OCI-LY7 (cell line): ENCODE data around the gene RELN. TPM values are rescaled to one million over a fixed set of nuclear protein-coding genes. Genes with fewer than 3 reads are reported as not detected.

ENCODE experiments used
- BruUV-seq: library from RNA; stranded (reverse); fragments of 400-500 nt; replicated peaks from 2 replicates; lab custom pipeline; 2021; lab: Mats Ljungman, UMichigan
- CTCF ChIA-PET: fragments of 300-600 bp; sonication (Branson Sonifier 250); formaldehyde crosslinking; loops from one replicate; lab custom pipeline; 2022; ENCODE audit warnings: antibody characterized with exemption; ENCODE audit not compliant: unreplicated experiment; lab: Charles Lee
- POLR2A ChIA-PET: fragments of 300-600 bp; sonication (Branson Sonifier 250); formaldehyde crosslinking; loops from one replicate; lab custom pipeline; 2022; ENCODE audit warnings: antibody characterized with exemption; lab: Charles Lee
- DNase-seq: peaks from one replicate; pipeline ENCODE4 v3.0.0-alpha.2; 2015; ENCODE audit warnings: low spot score
- H2AFZ ChIP-seq: fragments of 200-600 bp; sonication (generic), shearing (Covaris generic); 2 replicates; pipeline ENCODE4 v1.6.1; 2014; ENCODE audit warnings: mild to moderate bottlenecking, antibody characterized with exemption, low read length, moderate library complexity
- H3K27ac ChIP-seq: fragments of 200-600 bp; sonication (generic); 2 replicates; pipeline ENCODE4 v1.5.1; 2014; ENCODE audit warnings: mixed run types, low read depth, mild to moderate bottlenecking, moderate library complexity, low read length, inconsistent platforms; ENCODE audit not compliant: poor library complexity, severe bottlenecking
- H3K36me3 ChIP-seq: fragments of 200-600 bp; sonication (generic); 2 replicates; pipeline ENCODE4 v1.6.1; 2014; ENCODE audit warnings: mild to moderate bottlenecking, antibody characterized with exemption, low read length, moderate library complexity, mixed read lengths; ENCODE audit not compliant: insufficient read depth
- H3K4me1 ChIP-seq: fragments of 200-600 bp; sonication (generic); 2 replicates; pipeline ENCODE4 v1.5.1; 2014; ENCODE audit warnings: mild to moderate bottlenecking, low read length; ENCODE audit not compliant: insufficient read depth, poor library complexity, severe bottlenecking
- H3K4me2 ChIP-seq: fragments of 200-600 bp; sonication (generic); 2 replicates; pipeline ENCODE4 v1.6.1; 2014; ENCODE audit warnings: mild to moderate bottlenecking, low read length
- H3K4me3 ChIP-seq: fragments of 200-600 bp; sonication (generic); 2 replicates; pipeline ENCODE4 v1.5.1; 2014; ENCODE audit warnings: mild to moderate bottlenecking, low read depth, low read length; ENCODE audit not compliant: poor library complexity, severe bottlenecking
- H3K79me2 ChIP-seq: fragments of 200-600 bp; sonication (generic); 2 replicates; pipeline ENCODE4 v1.6.1; 2016; ENCODE audit warnings: low read depth, mild to moderate bottlenecking, low read length, moderate library complexity, mixed read lengths; ENCODE audit not compliant: insufficient read depth
- H3K9me2 ChIP-seq: fragments of 200-600 bp; sonication (generic); 2 replicates; pipeline ENCODE4 v1.6.1; 2016; ENCODE audit warnings: mild to moderate bottlenecking, low read length, mixed read lengths; ENCODE audit not compliant: insufficient read depth
- H3K9me3 ChIP-seq: fragments of 200-600 bp; sonication (generic); 2 replicates; pipeline ENCODE4 v1.6.1; 2014; ENCODE audit warnings: mild to moderate bottlenecking, mixed run types, low read length, mixed read lengths
- H4K20me1 ChIP-seq: fragments of 200-600 bp; sonication (generic); 2 replicates; pipeline ENCODE4 v1.6.1; 2014; ENCODE audit warnings: mild to moderate bottlenecking, antibody characterized with exemption, low read length, moderate library complexity, mixed read lengths; ENCODE audit not compliant: insufficient read depth
- EZH2phosphoT487 ChIP-seq: fragments of 200-600 bp; sonication (generic); IDR thresholded peaks from 2 replicates; pipeline ENCODE4 v1.6.1; 2018; ENCODE audit warnings: low read depth, borderline replicate concordance, mild to moderate bottlenecking, mixed run types, antibody characterized with exemption, low read length, moderate library complexity, mixed read lengths
- intact Hi-C: fragments of 100-400 bp; cut with micrococcal nuclease; formaldehyde crosslinking; loops from one replicate; pipeline ENCODE4 v1.10.0; 2022; ENCODE audit not compliant: unreplicated experiment
- total RNA-seq, 2 experiments: library from RNA; depleted of rRNA in 1 of 2; stranded (reverse); fragments of >200 nt in 1 of 2; shearing (Covaris generic) in 1 of 2; gene quantifications; 2 replicates each; pipeline ENCODE4 v1.2.3, GENCODE V29; 2014 to 2022
- TF ChIP-seq, protein P1 (sequence below): fragments of 200-600 bp; sonication (generic); conservative IDR thresholded peaks from 2 replicates; pipeline ENCODE4 v1.5.1; 2014; ENCODE audit warnings: mild to moderate bottlenecking, antibody characterized with exemption, low read length, moderate library complexity, mixed read lengths

RELN gene
- total RNA-seq, 2 experiments from 2014 or later, result not detected

DNA sequence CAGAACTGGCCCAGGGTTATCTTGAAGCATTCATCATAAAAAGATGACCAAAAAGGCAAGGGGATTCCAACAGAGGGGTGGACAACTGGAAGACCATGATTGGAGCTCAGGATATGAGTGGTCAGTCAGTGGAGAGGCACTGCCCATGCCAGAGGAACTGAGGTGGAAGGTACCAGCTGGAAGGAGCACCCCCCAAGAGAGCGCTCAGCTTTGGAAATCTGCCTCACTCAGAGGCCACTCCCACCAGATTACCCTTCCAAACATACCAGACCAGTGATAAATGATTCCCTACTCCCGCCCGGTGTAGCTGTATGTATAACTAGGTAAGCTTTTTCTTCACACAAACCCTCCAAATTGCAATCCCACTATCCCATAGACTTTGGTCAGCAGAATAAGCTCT, 286.5 kb downstream of the RELN start:
- no TSS peak for BruUV-seq
- Histone ChIP-seq H3K4me1 (no peaks in the 10 kb centered on the region), H2AFZ (no peak overlapping the region), H3K4me3 (no peak overlapping the region), H3K9me3 (no peaks in the 10 kb centered on the region), H3K4me2 (no peak overlapping the region), H3K36me3 (no peaks in the 10 kb centered on the region), H3K79me2 (no peaks in the 10 kb centered on the region), H4K20me1 (no peaks in the 10 kb centered on the region), H3K27ac (no peak overlapping the region), H3K9me2 (no peaks in the 10 kb centered on the region)
- intact Hi-C loops, result no loop called here
- no peak for DNase-seq
- TF ChIP-seq, protein P1, sequence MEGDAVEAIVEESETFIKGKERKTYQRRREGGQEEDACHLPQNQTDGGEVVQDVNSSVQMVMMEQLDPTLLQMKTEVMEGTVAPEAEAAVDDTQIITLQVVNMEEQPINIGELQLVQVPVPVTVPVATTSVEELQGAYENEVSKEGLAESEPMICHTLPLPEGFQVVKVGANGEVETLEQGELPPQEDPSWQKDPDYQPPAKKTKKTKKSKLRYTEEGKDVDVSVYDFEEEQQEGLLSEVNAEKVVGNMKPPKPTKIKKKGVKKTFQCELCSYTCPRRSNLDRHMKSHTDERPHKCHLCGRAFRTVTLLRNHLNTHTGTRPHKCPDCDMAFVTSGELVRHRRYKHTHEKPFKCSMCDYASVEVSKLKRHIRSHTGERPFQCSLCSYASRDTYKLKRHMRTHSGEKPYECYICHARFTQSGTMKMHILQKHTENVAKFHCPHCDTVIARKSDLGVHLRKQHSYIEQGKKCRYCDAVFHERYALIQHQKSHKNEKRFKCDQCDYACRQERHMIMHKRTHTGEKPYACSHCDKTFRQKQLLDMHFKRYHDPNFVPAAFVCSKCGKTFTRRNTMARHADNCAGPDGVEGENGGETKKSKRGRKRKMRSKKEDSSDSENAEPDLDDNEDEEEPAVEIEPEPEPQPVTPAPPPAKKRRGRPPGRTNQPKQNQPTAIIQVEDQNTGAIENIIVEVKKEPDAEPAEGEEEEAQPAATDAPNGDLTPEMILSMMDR, result no peak
- TF ChIP-seq EZH2phosphoT487, result no peak
- ChIA-PET CTCF (no interaction called here), POLR2A (no interaction called here)

DNA sequence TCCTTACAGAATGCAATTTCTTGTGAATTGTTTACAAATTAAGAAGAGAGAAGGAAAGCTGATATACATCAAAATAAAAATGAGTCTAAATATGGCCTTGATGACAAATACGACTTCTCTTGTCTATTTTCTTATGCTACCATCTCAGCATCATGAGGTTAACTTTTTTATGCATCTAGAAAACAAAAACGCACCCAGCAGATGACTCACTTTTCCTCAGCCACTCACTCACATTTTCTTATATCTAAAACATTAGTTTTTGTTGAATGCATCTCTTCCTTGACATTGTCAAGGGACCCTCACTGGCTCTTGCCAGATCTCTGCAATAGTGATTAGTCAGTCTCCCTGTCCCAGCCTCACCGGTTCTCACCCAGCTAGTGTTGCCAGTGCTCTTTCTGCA, 287.0 kb downstream of the RELN start:
- Histone ChIP-seq H3K9me2 (no peaks in the 10 kb centered on the region), H3K79me2 (no peaks in the 10 kb centered on the region), H3K4me3 (no peak overlapping the region), H3K4me2 (no peak overlapping the region), H3K4me1 (no peaks in the 10 kb centered on the region), H3K36me3 (no peaks in the 10 kb centered on the region), H3K9me3 (no peaks in the 10 kb centered on the region), H3K27ac (no peak overlapping the region), H2AFZ (no peak overlapping the region), H4K20me1 (no peaks in the 10 kb centered on the region)
- TF ChIP-seq, protein P1, result no peak
- no peak for TF ChIP-seq EZH2phosphoT487
- CTCF ChIA-PET, result no interaction called here
- BruUV-seq, result no TSS peak
- DNase-seq, result no peak
- POLR2A ChIA-PET, result interaction anchor here (0.7 kb wide), 1 partner anchor 557 kb away, joined by 3 read pairs; no protein-coding TSS in a partner anchor
- intact Hi-C loops, result no loop called here

DNA sequence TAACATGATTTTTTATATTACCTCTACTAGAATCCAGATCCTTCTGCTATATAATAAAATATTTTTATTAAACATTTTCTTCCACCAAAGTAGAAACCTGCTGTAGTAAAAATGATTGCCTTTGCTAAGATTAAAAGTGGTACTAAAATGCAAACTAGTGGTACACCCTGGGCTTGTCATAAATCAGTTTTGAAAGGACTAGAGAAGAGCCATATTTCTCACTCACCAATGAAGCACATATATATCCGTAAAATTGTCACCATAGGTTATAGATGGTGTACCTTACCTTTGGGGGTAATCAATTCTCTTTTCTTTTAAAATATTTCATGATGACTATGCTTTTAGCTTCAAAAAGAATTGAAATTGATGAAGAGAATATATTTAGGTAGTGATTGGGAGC, 290.4 kb downstream of the RELN start:
- TF ChIP-seq, protein P1, result no peak
- TF ChIP-seq EZH2phosphoT487, result no peak
- Histone ChIP-seq H3K4me1 (no peaks in the 10 kb centered on the region), H3K9me2 (no peaks in the 10 kb centered on the region; the same call in 1 of the 2 replicates), H3K4me2 (no peak overlapping the region), H3K9me3 (no peaks in the 10 kb centered on the region), H4K20me1 (no peaks in the 10 kb centered on the region), H2AFZ (no peak overlapping the region), H3K36me3 (no peaks in the 10 kb centered on the region), H3K79me2 (no peaks in the 10 kb centered on the region), H3K4me3 (no peak overlapping the region), H3K27ac (no peak overlapping the region)
- ChIA-PET CTCF (no interaction called here), POLR2A (no interaction called here)
- no TSS peak for BruUV-seq
- intact Hi-C loops, result no loop called here
- no peak for DNase-seq
